22Rv1 (cell line): ENCODE measurements around the gene ARG1.

Source experiments
- CTCF ChIP-seq: fragments of 450-650 bp; IDR thresholded peaks from 2 replicates; pipeline ENCODE4 v1.5.1; 2017; ENCODE audit warnings: mild to moderate bottlenecking
- ZFX ChIP-seq: fragments of 450-650 bp; IDR thresholded peaks from 2 replicates; pipeline ENCODE4 v1.6.1; 2017; ENCODE audit warnings: antibody characterized with exemption, borderline replicate concordance

DNA sequence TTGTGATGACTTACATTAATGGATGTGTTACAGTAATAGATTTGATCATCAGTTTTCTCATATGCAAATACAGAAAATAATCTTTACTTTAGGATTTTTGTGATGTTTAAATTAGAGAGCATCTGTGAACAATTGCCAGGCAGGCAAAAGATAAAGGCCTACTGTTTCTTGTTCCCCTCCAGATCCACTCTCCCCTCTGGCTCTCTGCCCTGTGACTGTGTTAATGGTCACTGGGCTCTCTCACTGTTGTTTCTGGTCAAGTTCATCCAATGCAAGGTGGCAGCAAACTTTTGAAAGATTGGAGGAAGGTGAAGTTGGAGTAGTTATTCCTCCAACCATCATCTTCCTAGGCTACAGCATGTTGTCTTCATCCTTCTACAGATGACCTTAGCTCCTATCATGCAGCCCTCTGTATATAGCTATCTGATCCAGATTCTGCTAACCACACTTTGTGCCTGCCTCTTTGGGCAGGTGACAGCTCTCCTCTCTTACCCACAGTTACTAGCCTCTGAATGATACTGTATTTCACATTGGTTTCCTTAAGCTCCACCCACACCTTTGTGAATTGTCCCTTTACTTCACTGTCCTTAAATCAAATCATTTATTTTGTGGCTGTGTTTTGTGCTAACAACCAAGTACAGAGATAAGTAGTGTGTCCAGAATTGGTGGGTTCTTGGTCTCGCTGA is 48.9 kb upstream of the ARG1 start:
- TF ChIP-seq CTCF: no peak
- TF ChIP-seq ZFX: no peak
